GM18873 (cell line): ENCODE measurements around the gene MAST4.
"Not testable (repeated sequence)": the region's sequence is repeated elsewhere in the genome, so short reads cannot be mapped to it uniquely, and the experiment has no call there.

Source experiments
- ATAC-seq: cut with Tn5 transposase; IDR thresholded peaks from one replicate; pipeline ENCODE4 v1.9.1; 2021; ENCODE audit warnings: mild to moderate bottlenecking, moderate library complexity, moderate number of reproducible peaks; ENCODE audit not compliant: unreplicated experiment, low FRiP score

The MAST4 gene

GRCh38 chr5:67095346-67096171 lies 499.4 kb downstream of the MAST4 start:
- no peak for ATAC-seq

DNA sequence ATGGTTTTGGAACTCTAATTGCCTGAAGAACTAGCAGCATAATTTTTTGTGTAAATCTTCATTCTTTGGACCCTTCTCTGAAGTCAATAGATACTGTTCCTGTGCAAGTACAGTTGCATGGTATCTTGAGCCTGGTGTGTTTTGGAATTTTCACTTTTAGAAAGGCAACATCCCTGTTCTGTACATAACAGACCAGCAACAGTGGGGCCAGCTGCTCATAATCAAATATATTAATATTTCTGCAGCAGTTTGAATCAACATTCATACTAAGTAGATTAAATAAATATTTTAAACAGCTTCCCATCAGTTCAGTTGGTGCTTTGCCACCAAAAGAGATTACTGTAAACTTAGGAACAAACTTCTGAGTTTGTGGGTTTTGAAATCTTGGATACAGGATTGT lies 502.5 kb downstream of the MAST4 start:
- ATAC-seq, result no peak

- no peak for ATAC-seq
Measured at GRCh38 chr5:67100301-67100700, 504.1 kb downstream of the MAST4 start.

GRCh38 chr5:67102708-67103107 lies 506.5 kb downstream of the MAST4 start:
- no peak for ATAC-seq

DNA sequence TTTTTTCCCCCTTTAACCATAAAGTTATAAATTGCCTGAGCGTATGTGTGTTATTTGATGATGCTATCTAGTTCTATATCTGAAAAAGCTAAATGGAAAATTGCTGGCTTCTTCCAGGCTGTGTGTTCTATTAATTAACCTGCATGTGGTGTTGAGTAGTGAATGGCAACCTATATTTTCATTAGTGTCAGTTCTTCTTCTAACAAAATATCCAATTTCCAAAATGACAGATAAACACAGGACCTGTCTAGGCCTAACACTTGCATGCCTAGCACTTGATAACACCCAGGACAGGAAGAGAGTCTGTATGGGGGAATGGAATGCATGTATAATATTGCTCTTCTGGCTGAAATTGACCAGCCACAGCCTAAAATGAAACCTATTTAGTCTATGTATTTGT lies 508.7 kb downstream of the MAST4 start:
- no peak for ATAC-seq

DNA sequence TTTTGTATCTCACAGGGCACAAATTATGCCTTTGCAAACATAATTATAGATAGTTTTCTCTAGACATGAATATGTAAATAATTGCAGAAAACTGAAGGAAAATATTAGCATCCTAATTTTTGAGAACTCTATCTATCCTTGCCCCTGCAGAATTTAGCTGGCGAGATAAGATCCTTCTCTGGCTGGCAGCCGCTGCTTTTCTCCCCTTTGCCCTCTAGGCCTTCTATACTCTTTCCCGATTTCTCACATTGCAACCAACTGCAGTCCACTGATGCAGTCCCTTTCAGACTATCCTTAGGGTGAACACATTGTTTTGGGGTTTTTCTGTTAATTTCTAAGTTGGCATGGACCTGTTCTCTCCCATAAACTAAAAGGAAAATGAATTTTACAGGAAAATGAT lies 509.1 kb downstream of the MAST4 start:
- no peak for ATAC-seq

DNA sequence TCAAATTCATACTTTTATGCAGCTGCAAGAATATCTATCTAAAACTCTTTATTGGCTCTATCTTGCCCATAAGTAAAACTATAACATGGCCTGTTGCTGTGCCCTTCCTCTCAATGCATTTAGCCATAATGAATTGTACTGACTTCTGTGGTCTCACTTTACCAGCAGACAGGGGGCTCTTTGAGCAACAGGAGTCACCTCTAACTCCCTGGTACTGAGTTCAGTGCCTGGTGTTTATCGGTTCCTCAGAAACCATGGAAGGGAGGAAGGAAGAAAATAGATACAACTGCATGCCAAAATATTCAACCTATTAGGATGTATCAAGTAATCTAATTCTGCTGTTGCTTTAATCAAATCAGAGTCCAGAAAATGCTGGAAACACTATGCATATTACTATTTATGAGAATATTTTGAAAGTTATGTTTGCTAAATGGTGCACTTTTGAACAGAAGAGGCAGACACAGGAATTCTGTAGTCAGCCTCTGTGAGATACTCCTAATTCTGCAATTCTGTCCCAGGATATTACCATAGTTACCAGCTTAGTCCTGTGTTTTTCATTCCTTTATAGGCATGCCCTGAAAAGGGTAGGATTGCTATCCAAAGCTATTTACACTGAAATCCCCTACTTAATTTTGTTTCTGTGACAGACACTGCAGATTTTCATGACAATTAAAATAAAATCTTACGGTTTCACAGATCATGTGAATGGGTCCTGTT lies 510.6 kb downstream of the MAST4 start:
- no peak for ATAC-seq

- ATAC-seq, result no peak
Measured at GRCh38 chr5:67111779-67112178, 515.6 kb downstream of the MAST4 start.

- ATAC-seq, result no peak
Measured at GRCh38 chr5:67115246-67115645, 519.1 kb downstream of the MAST4 start.

- ATAC-seq, result no peak
Measured at GRCh38 chr5:67115817-67116216, 519.6 kb downstream of the MAST4 start.

DNA sequence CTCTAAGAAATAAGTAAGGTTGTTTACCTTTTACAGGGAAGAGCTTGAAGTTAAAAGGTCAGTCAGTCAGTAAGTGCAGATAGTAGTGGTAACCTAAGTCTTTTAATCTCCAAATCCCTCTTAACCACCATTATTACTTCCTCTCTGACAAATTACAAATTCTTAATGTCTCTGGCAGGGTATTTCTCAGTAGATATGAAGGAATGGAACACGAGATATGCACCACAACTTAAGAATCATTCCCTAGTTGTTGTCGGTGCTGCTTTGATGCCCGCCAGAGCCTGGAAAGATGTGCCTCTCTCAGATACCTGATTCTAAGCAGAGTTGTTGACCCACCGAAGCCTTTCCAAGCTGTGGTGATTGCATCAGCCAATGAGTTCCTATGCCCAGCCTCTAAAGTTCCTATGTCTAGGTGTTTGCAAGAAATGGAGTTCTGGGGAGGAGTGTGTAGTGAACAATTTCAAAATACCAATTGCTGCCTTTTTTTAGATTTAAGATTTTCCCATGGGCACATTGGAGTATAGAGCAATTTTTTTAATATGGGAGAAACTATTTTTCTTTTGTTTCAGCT lies 521.9 kb downstream of the MAST4 start:
- ATAC-seq, result no peak

GRCh38 chr5:67119010-67119409 lies 522.8 kb downstream of the MAST4 start:
- no peak for ATAC-seq

DNA sequence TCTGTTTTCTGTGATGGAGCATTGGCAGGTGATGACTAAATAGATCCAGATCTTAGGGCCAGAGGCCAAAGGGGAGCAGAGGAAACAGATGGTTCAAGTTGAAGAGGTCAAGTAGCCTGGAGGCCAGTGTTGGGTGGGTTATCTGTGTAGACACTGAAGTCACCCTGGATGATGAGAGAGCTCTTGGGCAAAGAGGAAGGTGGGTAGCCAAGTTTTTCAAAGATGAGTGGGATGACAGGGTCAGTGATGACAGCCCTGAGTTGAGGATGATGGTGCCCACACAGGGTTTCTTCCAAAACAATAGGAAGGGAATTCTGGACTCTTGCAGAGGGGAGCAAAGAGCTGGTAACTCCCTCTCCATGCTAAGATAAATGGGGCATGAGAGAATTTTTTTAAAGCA lies 523.8 kb downstream of the MAST4 start:
- ATAC-seq, result no peak

DNA sequence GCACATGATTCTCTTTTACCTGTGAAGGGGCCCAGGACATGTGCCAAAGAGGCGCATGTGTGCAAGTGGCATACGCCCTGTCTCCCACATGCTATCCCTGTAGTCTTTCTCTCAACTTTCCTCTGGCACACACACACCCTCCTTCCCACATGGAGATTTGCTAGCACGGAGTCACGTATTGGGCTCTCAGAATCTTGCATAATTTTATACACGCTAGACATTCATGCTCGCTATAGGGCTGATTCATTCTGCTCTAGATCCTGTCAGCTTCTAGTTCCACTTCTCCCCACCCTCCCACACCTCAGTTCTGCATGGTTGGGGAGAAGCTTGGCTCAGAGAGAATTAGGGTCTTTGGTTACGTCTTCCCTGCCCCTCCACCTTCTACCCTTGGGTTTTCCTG lies 527.6 kb downstream of the MAST4 start:
- ATAC-seq, result no peak

GRCh38 chr5:67124556-67124955 lies 528.4 kb downstream of the MAST4 start:
- no peak for ATAC-seq

DNA sequence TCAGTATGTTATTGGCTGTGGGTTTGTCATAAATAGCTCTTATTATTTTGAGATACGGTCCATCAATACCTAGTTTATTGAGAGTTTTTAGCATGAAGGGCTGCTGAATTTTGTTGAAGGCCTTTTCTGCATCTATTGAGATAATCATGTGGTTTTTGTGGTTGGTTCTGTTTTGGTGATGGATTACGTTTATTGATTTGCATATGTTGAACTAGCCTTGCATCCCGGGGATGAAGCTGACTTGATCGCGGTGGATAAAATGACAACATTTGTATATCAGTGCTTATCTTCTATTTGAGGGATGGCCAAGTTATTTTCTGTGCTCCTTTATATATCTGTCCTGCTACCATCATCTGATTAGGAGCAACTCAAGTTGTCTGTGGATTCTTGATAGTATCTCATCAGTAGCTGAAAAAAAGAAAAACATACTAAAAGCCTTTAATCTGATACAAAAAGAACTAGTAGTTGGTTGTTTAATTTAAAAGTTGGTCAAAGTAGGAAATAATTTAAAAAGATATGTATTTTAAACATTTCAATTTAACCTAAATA lies 531.2 kb downstream of the MAST4 start:
- ATAC-seq, result not testable (repeated sequence)

GRCh38 chr5:67129768-67130167 lies 533.6 kb downstream of the MAST4 start:
- ATAC-seq, result no peak

- ATAC-seq, result no peak
Measured at GRCh38 chr5:67133217-67133616, 537.0 kb downstream of the MAST4 start.

GRCh38 chr5:67133776-67134175 lies 537.6 kb downstream of the MAST4 start:
- ATAC-seq, result no peak

DNA sequence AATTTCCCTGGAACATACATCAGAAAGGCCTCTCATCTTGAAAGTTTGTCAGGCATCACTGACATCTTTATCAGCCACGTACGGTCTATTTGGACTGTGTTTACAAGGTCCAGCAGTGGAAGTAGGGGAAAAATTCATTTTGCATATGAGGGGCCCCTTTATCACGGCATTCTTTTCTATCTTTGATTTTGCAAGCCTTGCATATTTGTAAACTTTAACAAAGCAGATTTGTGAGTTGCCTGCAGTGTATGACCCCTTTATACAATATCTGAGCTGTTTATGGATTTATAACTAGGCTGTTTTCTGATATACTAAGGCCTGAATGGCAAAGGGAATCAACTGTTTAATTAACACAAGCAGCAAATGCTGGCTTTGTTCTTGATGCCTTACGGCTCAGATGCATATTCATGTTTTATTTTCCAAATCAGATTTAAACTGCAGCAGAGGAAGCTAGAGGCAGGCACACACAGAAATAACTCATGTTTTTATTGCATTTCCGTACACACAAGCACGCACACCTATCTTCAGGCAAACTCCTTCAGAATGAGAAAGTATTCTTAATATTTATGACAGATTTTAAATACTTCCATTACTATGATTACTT lies 539.3 kb downstream of the MAST4 start:
- ATAC-seq, result no peak

DNA sequence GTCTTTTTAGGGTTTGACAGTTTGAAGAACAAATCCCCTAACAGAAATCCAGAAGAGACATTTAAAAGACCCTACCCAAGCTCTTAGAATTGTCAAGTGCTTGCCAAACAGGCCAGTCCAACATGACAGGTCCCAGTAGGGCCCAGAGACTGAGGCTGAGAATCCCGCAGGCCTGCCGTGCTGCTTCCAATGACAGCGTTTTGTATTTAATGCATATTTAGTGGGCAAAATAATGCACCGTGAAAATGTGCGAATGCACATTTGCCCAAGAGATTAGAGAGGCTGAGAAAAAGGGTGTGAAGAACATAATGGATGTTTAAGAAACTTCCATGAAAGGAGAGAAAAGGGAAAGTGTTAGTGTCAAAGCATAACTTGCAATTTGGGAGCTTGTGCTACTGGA lies 542.8 kb downstream of the MAST4 start:
- no peak for ATAC-seq
